GM18519 (cell line): ENCODE measurements around the gene PDE9A.
"Not testable (repeated sequence)": the region's sequence is repeated elsewhere in the genome, so short reads cannot be mapped to it uniquely, and the experiment has no call there.

ENCODE experiments used
- ATAC-seq: cut with Tn5 transposase; IDR thresholded peaks from one replicate; pipeline ENCODE4 v1.9.1; 2021; ENCODE audit warnings: mild to moderate bottlenecking, moderate library complexity; ENCODE audit not compliant: unreplicated experiment, low FRiP score

PDE9A gene

DNA sequence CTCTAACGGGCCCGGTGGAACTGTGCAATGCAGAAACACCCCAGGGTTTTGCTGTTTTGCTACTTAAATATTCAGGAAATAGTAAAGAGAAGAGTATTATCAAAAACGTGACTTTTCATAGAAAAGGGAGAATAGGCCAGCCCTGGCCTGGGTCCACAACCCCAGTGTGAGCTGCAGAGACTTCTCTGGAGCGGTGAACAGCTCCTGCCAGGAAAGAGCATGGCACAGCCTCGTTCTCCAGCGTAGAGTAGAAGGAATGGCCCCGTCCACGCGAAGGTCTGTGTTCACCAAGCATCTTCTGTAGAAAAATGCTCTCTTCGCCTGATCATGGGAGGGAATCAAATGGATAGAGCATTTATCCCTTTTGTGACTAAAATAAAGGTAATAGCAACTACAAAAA lies 51.4 kb downstream of the PDE9A start:
- ATAC-seq, result no peak

DNA sequence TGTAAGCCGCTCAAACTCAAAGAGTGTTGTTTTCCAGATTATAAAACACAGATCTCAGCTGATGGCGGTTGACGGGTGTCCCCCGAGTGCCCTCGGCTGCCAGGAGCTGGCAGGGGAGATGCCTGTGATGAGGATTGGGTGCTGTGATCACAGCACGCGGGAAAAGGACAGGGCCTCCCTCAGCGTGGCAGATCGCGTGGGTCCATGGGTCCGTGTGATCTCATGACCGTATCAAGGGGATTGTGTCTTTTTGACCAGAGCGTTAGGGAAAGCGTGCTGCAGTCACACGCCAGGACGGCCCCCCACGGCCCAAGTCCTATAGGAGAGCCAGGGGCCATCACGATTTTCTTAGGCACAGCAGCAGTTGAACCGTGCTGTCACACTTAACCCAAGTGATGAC lies 51.9 kb downstream of the PDE9A start:
- no peak for ATAC-seq

DNA sequence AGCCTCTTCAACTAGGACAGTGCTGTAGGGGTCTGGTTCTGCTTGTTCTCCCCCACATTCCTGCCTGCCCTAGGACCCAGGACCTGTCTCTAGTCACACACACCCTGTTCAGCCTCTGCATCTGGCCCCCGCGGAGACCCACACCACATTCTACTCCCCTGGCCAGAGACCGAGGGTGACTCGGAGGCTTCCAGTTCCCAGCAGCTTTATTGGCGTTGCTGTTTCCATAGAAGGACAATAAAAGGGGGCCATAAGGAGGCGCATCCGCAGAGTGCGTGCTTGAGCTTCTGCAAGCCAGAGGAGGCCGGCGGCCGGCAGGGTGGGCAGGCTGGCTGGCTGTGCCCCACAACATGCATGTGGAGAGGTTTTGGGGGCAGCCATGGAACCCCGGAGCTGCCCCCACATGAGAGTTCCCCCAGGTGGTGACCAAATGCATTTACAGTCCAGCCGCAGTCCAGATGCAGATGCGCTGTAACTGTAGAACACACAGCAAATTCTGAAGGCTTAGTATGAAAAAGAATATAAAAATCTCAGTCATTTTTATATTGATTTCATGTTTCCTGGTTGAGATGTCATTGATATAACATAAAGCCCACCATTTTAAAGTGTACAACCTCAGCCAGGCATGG lies 52.4 kb downstream of the PDE9A start:
- ATAC-seq, result no peak

DNA sequence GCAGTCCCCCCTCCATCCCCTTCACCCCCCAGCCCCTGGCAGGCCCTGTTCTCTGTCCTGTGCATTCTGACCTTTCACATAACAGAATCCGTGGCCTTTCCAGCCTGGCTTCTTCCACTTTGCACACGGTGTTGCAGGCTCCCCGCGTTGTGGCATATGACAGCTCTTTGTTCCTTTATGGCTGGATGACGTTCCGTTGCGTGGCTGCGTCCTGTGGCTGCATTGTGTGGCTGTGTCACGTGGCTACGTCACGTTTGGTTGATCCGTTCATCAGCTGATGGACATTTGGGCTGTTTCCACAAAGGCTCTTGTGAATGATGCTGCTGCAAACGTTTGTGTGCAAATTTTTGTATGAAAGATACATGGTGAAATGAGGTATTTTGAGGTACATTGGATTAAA lies 53.3 kb downstream of the PDE9A start:
- no peak for ATAC-seq

DNA sequence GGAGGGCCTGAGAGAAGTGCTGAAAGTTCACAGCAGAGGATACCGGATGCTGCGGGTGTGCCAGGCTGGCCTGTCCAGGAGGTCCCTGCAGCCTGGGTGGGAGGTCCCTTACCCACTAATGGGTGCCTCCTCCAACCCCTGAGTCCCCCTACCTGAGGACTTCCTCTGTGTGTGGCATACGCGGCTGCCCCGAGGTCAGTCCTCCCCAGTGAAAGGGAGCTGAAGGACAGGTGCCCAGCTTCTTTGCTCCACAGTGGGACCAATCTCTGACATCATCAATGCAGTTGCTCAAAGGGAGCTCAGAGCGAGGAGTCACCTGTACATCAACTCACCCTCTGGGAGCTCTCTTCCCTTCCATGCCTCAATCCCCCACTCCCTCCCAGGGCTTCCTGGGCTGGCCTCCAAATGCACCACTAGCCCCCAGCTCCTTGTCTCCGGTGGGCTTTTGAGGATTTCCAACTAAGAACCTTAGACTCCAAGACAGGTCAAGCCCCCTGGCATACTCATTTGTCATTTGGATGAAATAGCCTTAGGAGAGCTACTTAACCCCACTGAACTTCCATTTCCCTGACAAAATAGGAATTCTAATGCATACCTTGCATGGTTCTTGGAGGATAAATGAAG lies 53.9 kb downstream of the PDE9A start:
- ATAC-seq, result no peak

DNA sequence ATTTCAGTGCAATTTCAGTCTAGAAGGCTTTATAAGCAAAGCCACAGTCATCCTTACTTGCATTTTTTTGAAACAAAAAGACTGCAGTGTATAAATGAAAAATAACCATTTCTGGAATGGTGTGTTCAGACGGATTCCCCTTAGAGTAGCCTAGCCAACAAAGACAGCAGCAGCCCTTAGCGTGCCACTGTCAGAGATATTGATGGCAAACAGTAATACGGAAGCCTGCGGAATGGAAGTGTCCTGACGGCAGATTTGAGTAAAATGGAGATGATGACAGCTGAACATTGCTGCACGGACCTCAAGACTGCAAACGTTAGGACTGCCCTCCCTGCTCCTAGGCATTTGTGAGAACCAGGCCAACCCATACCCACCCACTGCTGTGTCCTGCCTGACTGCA lies 54.7 kb downstream of the PDE9A start:
- ATAC-seq, result no peak

DNA sequence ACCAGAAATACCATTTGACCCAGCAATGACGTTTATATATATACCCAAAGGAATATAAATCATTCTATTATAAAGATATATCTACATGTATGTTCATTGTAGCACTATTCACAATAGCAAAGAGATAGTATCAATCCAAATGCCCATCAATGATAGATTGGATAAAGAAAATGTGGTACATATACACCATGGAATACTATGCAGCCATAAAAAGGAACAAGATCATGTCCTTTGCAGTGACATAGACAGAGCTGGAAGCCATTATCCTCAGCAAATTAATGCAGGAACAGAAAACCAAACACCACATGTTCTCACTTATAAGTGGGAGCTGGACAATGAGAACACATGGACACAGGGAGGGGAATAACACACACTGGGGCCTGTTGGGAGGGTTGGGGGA lies 55.5 kb downstream of the PDE9A start:
- not testable (repeated sequence) for ATAC-seq

DNA sequence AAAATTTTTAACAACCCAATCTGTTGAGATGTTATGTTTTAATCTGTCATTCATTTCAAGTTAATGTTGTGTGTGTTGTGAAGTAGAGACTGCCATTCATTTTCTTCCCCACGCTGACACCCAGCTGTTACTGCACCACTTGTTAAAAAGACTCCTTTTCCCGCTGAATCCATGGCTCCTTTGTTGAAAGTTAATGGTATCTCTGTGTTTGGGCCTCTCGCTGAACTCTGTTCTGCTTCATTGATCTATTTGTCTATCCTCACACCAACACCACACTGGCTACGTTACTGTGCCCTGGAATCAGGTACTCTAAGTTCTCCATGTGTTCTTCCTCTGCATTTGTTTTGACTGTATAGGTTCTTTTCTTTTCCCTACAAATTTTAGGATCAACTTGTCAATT lies 58.2 kb downstream of the PDE9A start:
- no peak for ATAC-seq

DNA sequence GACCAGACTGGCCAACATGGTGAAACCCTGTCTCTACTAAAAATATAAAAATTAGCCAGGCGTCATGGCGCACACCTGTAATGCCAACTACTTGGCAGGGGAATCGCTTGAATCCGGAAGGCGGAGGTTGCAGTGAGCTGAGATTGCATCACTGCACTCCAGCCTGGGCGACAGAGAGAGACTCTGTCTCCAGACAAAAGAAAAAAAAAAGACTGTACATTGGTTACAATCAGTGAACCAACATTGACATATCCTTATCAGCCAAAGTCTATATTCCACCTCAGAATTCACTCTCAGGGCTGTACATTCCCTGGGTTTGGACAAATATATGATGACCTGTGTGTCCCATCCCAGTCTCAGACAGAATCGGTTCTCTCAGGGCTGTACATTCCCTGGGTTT lies 62.0 kb downstream of the PDE9A start:
- not testable (repeated sequence) for ATAC-seq

DNA sequence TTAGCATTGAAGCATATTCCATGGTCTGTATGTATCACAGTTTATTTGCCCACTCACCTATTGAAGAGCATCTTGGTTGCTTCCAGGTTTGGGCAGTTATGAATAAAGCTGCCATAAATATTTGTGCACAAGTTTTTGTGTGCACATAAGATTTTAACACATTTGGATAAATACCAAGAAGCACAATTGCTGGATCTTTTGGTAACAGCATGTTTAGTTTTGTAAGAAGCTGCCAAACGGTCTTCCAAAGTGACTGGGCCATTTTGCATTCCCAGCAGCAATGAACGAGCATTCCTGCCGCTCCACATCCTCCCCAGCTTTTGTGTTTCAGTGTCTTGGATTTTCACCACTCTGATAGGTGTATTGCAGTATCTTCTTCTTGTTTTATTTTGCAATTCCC lies 62.7 kb downstream of the PDE9A start:
- no peak for ATAC-seq

DNA sequence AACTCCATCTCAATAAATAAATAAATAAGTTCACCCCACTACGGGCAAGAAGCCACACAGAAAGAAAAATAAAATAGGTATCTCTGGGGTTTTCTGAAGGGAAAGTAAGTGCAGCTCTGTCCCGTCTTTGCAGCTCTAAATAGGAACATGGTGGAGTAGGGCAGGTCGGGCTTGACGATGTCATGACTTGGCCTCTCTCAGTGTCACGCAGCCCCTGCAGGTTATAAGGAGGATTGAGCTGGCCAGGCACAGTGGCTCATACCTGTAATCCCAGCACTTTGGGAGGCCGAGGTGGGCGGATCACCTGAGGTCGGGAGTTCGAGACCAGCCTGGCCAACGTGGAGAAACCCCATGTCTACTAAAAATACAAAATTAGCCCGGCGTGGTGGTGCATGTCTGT lies 67.1 kb downstream of the PDE9A start:
- ATAC-seq, result not testable (repeated sequence)

DNA sequence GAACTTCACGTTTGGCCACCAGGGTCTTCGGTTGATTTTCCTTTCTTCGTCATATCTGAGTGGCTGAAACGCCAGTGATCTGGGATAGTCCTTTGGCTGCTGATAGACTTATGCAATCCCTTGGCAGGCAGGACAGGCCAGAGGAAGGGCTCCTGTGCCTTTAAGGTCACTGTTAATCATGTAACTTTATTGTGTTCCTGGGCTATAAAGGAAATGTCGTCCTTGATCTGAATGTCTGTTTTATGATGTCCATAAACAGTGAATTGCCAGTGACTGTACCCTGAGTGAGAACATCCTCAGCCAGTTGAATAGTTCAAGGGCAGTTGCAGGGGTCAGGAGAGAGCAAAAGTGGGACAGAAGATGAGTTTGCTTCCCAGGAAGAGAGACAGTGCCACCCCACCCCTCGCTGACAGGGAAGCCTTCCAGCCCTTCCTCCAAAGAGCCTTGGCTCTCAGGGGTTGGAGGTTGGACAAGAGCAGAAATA lies 68.0 kb downstream of the PDE9A start:
- no peak for ATAC-seq

DNA sequence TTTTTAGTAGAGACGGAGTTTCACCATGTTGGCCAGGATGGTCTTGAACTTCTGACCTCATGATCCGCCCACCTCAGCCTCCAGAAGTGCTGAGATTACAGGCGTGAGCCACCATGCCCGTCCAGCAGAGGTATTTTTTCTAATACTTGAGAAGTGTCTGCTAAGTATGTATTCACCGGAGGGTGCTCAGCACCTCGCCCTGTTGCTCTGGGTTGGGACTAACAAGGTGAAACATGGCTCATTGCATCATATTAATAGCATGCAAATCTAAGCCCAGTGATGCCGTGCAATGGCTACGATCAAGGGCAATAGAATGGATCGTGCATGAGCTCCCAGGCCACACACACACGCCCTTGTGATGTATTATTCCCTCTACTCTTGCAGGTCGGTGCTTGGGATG lies 68.7 kb downstream of the PDE9A start:
- no peak for ATAC-seq

DNA sequence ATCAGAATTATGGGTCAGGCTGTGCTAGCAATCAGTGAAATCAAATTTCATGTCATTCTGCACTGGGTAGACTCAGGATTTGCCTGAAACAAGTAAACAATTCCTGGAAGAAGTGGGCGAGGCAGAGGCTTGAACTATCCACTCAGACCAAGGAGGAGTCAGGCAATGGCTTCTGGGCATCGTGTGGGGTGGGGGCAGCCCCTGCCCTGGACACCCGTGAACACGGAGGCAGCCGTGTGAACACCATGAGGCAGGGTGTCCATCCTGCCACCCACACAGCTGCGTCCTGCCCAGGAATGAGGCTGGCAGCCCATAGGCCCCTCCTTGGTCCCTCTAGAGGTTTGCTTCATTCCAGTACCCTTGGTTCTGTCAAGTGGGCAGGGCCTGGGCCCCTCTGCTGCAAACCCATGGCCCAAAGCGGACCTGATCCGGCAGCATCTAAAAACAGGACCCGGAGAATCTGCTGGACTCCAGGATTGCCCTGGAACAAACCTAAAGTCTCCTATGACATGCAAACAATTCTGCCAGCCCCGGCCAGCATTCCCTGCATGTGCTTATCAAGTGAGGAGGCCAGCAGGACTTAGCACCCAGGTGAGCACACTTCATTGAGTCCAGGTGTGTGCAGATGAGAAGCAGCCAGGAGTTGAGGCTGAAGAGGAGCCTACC lies 69.5 kb downstream of the PDE9A start:
- ATAC-seq, result no peak

DNA sequence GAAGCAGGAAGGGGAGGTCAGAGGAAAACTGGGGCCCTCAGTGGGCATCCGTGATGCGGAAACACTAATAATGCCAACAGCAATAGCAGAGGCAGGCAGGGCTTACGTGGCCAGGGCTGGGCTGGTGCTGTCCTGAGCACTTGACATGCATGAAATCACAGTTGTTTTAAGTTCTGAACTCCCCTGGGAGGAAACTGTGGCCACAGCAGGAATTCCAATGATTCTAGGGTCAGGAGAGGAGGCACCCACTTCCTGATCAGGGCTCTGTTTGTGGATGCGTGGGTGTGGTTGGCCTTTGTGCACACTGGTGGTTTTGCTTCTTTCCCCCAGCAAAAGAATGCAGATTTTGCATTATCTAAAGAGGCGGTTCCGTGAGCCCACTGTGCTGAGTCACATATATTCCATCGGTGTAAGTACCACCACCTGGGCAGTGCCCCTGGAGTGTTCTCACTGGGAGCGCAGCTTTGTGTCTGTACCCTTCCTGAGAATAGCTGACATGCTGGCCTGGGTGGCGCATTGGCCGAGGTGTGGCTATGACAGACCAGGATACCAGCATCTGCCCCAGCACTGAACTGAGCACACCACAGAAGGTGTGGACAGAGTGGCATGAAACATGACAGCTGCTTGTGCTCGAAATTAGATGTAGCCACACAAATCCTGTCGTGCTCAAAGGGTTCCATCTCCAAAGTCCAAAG lies 71.0 kb downstream of the PDE9A start:
- ATAC-seq, result no peak

DNA sequence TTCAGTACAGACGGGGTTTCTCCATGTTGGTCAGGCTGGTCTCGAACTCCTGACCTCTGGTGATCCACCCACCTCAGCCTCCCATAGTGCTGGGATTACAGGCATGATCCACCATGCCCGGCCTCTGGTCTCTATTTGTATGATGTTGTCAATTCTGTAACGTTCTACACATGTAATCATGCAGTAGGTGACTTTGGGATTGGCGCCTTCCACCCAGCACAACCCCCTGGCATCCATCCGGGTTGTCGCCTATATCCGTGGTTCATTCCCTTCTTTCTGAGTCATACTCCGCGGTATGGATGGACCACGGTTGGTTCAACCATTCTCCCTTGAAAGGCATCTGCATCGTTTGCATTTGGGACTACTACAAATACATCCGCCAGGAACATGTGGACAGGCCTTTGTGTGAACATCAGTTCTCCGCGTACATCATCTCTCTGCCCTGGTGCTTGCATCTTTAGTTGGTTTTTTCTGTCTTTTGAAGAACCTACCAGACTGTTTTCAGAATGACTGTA lies 72.1 kb downstream of the PDE9A start:
- ATAC-seq, result no peak

DNA sequence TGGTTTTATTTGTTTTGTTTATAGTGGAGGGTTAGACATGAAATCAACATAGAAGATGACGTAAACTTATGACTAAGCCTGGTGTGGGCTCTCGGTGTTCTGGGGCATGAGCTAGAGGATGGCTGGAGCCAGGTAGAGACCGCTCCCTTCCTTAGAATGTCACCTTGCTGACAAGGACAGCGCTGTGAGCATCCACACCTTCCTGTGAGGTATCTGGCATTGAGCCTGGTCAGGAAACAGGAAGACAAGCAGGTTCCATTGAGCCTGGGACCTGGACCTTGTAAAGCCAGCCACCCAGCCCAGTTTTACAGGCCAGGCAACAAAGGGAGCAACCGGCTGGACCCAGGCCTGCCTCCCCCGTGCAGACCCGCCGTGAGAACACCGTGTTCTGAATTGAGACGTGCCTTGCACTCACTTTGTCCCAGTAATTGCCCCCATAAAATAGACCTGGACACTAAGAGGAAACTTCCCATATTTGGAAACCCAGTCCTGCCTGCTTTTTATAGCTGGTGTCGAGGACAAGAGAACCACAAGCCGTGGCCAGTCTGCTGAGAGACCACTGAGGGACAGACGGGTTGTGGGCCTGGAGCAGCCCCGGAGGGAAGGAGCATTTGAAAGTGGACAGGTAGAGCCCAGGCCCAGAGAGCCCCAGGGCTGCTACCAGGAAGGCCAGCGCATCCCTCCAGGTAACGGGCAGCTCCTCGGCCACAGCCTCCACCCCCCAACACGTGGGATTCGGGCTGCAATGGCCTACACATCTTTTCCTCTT lies 78.0 kb downstream of the PDE9A start:
- no peak for ATAC-seq

DNA sequence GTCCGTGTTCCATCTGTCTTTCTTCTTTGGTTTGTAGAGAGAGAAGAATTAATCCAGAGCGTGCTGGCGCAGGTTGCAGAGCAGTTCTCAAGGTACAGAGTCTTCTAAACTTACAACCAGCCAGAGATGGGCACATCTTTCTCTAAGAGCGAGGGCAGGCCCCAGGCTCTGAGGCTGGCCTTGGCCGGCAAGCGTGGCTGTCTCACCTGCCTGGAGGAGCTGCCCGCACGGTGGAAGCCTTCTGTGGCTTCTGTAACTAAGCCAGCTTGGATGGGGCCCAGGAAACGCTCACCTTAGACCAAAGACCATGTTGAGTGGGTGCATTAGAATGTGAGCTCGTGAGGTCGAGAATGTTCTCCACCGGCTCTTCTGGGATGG lies 78.6 kb downstream of the PDE9A start:
- no peak for ATAC-seq

DNA sequence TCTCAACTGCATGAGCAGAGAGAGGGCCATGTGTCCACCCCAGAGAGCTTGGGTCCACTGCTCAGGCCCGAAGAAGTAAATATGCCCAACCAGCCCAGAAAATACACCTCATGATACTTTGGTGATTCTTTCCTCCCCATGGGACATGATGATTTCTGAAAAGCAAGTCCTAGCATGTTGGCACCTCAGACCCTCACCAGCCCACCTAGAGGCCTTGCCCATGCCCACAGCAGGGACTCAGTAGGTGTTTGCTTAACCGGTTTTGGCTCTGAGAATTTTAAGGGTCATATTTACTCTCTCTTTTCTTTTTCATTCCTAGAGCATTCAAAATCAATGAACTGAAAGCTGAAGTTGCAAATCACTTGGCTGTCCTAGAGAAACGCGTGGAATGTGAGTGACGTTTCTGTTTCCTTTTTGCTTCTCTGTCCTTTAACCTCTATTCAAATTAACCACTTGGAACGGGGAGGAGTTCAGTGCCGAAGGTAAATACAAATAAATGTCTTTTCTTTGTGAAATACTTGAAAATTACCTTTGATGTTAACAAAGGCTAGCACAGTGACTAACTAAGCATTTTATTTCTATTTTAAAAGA lies 79.7 kb downstream of the PDE9A start:
- no peak for ATAC-seq

DNA sequence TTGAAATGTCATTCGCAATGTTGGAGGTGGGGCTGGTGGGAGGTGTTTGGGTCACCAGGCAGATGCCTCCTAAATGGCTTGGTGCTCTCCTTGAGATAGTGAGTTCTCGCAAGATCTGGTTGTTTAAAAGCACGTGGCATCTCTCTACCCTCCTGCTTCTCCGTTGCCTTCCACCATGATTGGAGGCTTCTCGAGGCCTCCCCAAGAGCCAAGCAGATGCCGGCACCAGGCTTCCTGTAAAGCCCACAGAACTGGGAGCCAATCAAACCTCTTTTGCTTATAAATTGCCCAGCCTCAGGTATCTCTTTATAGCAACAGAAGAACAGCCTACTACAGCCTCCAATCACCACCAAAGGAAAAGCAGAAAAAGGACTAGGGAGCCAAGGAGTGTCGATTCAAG lies 80.5 kb downstream of the PDE9A start:
- ATAC-seq, result no peak
